ENCODE measurements around the gene RAB3GAP2.
"Not testable (repeated sequence)": the region's sequence is repeated elsewhere in the genome, so short reads cannot be mapped to it uniquely, and the experiment has no call there.

The RAB3GAP2 gene

DNA sequence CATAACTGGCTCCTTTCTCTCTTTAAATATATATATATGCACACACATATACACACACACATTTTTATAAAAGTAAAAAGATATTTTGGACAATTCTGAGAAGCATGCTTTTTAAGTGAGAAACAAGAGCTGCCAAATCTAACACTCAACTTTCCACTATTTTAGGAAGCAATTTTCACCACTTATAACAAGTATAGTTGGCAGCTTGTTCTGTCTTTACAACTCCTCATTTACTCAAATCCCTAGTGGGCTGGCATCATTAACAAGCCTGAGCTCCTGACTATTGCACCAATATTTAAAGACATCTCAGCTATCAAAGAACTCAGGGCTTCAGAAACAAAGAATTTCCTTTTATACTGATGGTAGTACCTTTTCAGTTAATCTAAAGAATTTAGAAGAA, 76.6 kb downstream of the RAB3GAP2 start:
- DNase-seq, result no peak

DNA sequence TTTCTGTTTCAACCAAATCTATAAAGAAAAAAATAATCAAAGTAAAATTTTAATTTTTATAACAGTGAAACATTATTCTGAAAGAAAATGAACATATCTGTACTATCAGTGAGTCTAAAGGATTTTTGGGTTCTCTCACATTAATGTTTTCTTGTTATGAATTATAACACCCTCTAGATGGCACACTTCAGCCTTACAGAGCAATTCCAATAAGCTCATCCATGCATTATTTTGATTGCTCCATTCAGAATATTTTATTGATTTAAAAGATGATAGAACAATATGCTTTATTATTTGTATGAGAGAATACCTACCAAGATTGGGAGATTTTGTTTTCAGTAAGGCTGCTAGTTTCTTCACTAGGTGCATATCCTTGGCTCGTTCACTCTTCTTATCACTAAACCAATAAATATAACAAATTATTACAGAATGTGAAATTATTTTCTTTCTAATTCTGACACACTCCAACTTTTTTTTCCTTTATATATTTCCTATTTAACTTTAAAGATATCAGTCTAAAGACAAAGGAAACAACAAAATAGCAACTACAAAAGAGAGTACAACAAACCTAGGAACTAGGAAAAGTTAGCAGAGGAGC, 82.4 kb downstream of the RAB3GAP2 start:
- no peak for DNase-seq

DNA sequence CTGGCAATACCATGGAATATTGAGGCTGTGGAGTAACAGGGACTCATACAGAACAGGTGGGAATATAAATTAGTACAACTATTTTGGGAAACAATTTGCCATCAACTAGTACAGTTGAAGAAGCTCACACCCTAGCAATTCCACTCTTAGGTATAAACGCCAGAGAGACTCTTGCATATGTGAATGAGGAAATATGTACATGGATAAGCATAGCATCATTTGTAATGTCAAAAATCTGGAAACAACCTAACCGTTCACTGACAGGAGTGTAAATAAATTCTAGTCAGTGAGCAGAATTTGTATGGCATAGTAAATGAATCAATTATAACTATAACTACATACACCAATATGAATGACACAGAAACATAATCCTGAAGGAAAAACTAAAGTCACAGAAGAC, 83.7 kb downstream of the RAB3GAP2 start:
- no peak for DNase-seq

DNA sequence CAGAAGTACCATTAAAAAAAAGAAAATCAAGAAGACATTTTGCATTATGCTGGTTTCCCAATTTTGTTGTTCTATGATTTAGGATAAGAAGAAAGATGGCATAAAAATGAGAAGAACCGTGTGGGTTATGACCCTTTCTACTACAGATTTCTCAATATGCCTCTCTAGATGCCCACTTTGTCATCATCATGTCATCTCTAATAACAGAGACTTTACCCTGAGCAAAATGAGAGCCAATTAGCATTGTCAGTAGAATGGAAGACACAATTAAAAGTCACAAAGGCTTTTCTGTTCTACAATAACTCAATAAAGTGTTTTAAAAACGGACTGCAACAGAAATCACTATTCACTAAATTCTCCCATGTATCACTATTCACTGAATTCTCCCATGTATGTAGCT, 85.5 kb downstream of the RAB3GAP2 start:
- no peak for DNase-seq

DNA sequence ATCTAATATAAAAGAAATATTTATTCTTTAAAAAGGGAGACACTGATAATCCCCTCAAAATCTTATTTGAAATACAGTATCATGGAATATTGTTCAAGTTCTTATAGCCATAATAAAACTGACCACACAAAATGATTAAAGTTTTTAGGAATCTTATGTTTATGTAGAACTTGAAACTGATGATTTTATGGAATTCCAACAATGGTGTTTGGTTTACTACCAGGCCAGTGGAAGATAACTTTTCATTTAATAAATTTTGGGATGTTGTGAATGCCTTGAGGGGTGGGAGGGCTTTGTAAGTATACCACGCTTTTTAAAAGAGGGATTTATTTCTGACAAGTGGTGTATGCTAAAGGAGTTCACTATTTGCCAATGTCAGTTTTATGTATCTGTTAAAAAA, 87.7 kb downstream of the RAB3GAP2 start:
- no peak for DNase-seq

DNA sequence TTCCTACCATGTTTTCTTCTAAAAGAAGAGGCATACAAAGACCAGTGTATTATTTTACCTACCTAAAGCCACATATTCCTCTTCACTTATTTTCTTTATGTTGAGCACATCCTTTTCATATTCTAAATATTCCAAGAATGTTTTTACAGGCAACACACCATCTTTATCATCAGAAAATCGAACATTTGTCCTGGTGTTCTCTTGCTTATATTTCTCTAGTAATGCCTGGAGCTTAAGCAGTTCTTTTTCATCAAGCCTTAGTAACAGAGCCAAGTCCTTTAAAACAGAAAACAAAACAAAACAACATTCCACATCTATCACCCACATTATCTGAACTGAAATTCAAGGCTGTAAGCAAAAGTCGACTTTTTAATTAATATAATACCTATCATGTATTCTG, 89.6 kb downstream of the RAB3GAP2 start:
- no peak for DNase-seq

DNA sequence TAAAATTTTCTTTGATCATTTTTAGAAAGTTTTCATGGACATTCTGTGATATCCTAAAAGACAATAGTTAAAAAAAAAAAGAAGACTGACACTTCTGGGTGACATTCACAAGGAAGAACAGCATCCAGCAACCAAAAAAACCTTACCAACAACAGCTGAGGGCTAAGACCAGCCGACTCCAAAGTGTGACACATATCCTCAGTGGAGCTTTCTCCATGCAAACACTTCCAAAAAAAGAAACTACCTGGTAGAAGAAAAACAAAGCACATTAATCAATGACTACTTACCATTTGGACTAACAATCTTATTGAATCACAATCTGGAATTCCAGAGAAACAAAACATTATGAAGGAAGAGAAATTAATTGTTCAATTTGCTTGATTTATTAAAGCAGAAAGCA, 90.1 kb downstream of the RAB3GAP2 start:
- no peak for DNase-seq

DNA sequence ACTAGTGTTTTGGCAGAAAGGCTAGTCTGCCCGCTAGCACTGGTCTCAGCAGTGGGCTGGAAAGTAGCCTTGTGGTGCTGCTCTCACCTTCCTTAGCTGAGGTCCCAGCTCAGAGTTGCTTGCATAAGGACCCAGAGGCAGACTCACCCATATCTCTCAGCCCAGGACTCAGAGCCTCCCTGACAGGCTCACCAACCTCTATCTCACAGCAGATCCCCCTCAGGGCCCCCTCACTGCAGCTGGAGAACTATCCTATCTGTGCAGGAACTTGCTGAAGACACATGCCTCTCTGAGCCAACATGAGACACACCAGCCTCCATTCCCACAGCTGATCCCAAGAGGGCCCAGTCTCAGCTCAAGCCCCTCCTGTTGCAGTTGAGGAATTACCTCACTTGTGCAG, 95.7 kb downstream of the RAB3GAP2 start:
- DNase-seq, result no peak

DNA sequence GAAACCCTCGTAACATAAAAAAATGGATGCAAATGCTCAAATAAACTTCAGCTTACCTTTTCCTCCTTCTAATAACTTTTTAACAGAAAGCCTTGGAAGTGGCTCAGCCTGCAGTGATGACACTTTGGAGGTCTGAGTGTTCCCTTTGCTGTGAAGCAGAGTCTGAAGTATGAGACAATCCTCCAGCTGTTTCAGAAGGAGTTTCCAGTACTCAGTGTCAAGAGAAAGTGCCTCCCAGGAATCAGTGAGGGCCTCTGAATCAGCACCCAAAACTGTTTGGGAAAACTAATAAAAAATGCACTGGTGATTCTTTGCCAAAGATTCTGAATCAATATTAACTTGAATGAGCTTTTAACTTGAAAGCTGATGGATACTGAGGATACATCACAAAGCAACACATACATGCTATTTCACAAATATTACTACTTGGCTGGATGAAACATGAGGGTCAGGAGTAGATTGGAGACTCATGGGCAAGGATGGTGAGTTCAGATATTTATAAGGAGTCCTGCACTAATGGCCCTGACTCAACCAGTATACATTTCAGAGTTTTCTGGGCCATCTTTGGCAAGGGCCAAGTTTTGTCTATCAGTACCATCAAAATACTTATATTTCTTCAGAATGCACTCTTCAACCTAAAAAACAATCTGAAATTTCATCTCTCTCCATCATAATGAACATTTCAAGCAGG, 101.3 kb downstream of the RAB3GAP2 start:
- DNase-seq, result no peak

DNA sequence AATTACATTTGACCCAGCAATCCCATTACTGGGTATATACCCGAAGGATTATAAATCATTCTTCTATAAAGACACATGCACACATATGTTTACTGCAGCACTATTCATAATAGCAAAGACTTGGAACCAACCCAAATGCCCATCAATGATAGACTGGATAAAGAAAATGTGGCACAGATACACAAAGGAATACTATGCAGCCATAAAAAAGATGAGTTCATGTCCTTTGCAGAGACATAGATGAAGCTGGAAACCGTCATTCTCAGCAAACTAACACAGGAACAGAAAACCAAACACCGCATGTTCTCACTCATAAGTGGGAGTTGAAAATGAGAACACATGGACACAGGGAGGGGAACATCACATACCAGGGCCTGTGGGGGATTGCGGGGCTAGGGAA, 102.4 kb downstream of the RAB3GAP2 start:
- not testable (repeated sequence) for DNase-seq

DNA sequence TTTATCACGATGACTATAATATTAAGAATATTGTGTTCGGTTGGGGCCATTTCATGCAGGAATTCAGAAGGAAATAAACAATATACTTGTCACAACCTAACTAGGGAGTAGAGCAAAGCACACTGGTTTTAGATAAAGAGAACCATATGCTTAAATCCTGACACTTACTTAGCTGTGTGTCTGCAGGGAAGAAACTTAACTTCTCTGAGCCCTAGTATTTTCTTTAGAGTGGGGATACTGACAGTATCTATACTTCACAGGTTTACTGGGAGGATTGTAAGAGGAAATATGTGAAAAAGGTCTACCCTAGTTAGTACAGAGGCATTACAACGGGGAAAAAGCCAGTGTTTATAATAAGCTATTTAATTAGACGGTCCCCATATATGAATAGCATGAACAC, 105.4 kb downstream of the RAB3GAP2 start:
- DNase-seq, result no peak

DNA sequence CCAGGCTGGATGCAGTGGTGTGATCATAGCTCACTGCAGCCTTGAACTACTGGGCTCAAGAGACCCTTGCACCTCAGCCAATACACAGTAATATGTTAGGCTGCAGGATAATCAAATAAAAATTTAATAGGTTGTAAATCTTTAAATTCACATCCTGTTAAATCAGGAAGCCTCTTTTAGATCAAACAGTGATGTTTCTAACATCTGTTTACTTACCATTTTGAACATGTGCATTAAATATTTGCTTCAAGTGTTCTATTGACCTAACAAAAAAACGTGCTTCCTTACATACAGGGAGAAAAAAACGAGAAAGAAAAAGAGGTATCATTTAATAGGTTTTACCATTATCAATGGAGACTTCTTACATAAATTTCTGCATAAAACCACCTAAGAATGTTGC, 107.7 kb downstream of the RAB3GAP2 start:
- no peak for DNase-seq

DNA sequence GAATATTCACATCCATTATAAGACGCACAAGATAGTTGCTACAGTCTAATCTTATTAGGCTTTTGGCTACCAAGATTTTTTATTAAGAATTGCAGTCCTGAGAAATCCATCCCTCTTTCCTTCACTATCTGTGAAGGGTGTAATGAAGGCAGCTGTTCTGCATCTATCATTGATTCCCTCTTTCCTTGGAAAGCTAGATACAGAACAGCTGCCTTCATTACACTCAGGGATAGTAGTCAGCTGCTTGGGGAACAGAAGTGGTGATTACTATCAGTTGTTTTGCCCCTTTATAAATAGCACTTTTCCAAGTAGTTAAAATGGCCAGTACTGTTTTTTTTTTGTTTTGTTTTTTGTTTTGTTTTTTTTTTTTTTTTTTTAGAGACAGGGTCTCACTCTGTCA, 108.1 kb downstream of the RAB3GAP2 start:
- DNase-seq, result no peak

DNA sequence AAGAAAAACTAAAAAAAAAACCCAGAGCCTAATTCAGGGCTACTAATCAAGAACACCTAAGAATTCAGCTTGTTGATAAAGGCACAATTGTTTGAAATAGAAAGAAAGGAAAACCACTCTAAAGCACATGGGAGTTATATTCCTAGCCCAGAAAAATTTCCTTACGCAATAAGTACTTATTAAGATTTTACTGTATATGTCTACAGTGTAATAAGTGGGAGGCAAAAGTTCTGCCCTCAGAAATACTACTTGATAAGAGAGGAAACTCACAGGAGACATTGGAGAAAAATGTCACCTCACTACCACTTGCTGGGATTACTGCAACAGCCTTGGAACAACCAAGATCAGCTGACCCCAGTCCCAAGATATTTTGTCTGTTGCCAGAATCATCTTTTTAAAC, 112.2 kb downstream of the RAB3GAP2 start:
- DNase-seq, result no peak

DNA sequence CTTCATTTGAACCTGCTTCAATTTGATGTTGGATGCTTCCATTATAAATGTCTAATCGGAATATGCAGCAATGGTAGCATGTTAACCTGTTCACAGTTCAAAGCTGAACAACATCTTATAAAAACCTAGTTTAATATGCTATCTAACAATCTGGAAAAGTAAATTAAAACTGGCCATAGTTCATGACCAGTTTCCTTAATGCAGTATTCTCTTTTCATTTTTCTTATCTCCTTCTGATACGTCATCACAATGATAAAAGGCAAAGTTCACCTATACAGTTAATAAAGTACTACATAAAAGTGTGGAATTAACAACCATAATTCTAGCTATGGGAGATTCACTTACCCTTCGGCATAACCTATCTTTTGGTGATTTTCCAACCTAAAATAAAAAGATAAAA, 113.2 kb downstream of the RAB3GAP2 start:
- DNase-seq, result no peak

DNA sequence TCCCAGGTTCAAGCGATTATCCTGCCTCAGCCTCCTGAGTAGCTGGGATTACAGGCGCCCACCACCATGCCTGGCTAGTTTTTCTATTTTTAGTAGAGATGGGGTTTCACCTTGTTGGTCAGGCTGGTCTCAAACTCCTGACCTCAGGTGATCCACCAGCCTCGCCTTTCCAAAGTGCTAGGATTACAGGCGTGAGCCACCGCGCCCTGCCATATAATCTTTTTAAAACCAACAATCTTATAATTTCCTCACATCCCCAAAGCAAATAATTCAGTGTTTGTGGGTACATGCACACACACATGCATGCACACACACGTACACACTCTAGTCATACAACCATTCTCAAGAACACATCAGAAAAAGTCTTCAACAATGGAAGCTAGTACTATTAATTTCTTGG, 113.7 kb downstream of the RAB3GAP2 start:
- DNase-seq, result not testable (repeated sequence)

DNA sequence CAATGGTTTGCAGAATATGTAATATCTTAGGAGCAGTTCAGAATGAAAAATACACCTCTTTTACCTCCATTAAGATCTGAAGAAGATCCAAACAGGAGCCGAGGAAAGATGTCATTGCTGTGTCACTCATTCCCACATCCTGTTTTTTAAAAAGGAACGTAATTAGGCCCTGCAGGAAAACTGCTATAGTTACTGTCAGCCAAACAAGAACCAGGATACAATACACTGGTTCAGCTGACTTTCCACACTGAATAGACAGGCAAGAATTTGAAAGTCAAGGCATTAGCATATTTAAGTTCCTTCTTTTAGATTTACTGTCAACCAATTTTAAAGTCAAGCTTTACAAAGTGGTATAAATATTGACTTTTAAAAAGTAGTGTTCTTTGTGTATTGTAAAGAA, 114.5 kb downstream of the RAB3GAP2 start:
- no peak for DNase-seq

DNA sequence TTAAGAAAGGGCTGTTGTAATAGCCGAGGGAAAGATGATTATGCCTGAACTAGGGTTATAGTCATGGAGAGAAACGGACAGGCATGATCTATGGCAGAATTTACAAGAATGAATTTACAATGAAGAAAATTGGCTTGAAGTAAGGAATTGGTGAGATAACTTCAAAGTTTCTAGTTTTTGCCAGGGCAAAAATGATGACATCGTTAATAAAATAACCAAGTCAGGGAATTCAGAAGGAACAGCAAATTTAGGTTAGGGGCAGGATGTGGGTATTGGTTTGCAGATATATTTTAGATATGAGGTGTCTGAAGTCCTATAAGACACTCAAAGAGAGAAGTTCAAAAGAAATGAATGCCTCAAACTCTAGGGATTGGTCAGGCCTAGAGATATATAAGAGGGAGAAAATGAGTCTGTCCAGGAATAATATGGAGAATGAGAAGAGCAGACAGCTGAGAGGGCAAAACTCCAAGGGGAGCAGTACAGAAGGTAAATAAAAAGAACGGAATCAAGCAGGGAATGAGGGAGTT, 115.6 kb downstream of the RAB3GAP2 start:
- no peak for DNase-seq

DNA sequence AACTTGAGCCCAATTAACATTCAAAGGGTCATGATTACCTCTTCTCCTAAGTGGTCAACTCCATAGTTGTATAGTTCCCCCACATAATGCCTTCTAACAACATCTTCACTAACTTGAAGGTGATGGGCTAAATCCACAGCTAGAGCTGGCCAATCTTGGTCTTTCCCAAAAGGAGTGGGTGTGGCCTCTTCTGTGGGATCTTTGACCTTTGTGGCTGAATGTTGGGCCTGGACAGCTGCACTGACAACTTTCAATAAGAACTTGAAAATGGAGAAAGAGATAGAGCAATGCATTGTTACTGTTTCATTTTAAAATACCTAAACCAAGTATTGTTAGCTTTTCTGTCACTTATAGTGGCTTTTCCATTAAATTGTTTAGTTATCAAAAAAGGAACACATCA, 119.1 kb downstream of the RAB3GAP2 start:
- no peak for DNase-seq

DNA sequence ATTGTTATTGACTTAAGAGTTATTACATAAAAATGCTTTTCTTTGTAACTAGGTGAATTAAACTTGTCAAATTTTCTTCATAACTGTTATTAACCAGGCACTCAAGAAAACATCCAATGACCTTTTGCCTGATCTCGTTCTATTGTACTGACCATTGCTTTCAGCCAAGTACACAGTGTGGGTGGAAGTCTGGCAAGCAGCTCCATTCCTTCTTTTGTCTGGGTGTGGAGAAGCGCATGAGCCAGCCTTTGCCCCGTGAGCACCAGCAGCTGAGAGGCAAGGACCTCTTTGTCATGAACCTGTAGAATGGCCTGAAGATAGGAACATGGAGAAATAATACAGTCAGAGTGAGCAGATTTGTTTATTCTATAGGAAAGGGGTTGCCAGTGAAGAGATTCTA, 120.8 kb downstream of the RAB3GAP2 start:
- no peak for DNase-seq

DNA sequence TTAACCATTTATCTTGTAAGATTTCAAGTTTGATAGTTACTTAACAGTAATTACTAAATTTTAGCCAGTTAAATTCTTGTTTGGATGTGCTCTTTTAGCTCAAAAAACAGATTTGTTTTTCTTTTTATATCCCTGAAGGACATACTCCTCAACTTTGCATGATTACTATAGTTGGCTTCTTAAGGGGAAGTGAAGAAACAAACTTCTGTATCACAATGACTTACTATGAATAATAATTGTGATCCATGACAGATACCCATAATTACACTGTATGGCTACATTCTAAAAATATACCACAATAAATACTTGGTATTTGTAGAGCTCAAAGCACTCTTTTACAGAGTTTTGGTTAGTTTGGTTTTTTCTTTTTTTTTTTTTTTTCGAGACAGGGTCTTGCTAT, 122.5 kb downstream of the RAB3GAP2 start:
- DNase-seq, result no peak

DNA sequence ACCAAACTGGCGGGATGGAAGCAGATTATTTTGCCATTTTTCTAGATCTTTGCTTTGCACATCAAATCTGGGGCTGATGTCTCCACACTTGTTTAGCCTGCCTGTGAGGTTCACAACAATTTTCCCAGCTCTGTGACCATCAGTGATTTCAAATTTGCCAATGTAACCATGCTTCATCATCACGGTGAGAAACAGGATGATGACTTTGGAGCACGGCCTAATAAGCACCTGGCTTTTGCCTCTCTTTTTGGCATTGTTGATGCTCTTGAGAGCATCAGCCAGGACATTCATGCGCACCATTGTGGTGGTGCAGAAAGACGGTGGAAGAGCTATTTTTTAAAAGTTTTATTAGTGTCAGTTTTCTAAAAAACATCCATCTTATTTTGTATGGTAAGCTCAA, 128.2 kb downstream of the RAB3GAP2 start:
- DNase-seq, result no peak

DNA sequence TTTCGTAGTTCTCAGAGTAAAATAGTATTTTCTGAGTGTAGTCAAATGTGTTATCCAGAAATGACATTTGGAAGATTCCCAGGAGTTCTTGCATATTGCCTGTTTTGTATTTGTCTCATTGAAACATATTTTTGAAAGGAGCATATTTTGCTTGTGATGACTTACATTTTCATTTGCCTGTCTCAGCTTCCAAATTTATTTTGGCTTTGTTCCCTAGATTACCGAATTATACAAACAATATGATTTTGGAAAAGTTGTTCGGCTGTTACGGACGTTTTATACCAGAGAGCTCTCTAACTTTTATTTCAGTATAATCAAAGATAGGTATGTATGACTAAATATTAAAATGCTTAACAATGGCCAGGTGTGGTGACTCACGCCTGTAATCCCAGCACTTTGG, 132.3 kb downstream of the RAB3GAP2 start:
- DNase-seq, result no peak

DNA sequence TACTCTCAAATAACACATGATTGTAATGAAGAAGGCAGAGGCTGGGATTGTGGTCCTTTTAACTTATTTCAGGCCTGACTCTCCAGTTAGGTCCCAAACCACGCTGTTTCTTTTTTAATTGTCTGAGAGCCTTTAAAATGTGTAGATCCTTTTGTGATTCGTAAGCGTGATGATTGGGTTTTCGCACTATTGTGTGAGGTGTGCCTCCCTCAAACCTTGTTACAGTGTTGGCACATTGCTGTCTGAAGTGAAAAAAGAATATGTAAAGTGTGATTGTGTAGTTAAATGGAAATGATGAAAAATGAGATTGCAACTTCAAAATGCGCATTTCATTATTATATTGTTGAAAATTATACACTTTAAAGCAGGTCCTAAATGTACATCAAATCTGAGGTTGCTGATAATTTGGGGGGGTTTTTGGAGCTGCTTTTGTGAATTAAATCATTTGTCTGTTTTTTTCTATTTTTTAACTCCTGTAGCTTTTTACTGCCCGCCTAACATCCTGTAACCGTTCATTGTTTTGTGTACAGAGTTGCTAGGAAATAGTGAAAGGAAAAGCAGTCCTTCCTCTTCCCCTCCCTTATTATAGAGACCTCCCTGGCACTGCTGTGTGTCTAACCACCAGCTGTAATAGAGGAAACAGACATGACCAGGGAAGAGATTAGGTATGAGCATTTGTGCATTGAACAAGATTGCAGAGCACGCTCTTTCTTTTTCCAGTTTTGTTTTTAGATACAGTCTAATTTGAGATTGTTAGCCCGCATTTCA, 135.1 kb downstream of the RAB3GAP2 start:
- no peak for DNase-seq
